ENCODE results near the gene NTN1.

NTN1 gene

DNA sequence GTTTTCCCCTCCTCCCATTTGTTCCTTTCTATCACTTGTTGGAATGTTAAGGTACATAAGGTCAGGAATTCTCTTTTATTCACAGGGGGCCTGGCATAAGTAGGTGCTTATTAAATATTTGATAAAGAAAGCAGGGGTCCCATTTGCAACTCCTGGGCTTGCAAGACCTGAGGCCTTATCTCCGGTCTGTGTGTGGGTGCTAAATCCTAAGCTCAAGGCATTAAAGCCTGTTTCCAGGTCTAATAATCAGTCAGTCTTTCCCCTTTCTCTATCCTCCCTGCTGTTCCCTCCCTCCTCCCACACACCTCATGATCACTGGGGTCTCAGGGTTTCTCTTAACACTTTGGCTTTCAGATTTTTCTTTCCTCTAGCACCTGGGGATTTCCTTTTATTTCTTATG, 17.1 kb downstream of the NTN1 start:
- no peak for DNase-seq

DNA sequence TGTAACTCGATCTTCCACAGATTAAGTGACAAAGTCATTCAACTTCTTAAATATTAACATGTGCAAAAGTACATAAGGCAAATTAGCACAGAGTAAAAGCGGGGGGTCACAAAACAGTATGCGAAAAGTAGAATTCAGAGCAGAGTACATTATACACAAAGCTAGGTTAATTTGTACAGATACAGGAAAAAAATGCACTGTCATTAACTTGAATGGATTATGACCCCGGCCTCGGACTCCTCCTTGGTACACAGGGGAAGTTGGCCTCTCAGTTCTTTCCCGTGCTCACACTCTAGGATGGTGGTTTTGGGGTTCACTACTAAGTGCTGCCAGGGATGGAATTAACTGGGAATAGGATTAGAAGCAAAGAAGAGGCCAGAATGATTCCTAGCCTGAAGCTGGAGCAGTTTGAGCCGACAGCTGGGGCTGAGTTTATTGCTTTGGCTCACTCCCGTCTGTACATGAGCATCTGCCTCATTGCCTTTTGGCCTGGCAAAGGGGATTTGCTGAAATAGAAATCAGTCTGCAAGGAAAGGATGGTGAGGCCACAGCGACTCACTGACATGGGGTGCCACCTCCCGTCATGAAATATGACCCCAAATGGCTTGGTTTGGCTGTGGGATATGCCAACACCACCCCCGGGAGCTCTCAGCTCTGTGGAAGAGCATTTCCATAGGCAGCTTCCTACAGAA, 23.6 kb downstream of the NTN1 start:
- no peak for DNase-seq

DNA sequence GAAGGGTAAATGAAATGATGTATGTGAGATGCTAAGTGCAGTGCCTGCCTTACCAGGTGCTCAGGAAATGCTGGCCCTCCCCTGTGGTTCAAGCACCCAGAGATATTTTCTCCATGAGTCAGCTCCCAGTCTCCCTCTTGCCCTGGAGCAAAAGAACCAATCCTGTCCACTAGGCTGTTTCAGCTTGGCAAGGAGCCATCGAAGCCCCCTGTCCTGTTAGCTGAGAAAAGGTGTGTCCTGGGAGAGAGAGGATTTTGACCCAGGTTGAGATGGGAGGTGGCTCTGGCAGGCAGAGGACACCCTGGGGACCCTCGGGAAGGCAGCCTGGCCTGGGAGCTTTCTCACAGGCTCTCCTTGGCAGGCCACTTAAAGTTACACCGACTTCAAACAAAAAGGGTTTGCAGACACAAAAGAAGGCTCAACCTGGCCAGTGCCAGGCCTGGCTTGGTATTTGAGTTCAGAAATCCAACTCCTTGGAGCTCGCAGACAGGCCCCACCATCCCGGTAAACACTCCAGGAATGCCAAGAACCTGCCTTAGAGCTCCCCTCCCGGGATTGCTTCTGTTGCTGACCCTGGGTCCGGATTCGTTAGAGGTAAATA, 29.6 kb downstream of the NTN1 start:
- no peak for DNase-seq

DNA sequence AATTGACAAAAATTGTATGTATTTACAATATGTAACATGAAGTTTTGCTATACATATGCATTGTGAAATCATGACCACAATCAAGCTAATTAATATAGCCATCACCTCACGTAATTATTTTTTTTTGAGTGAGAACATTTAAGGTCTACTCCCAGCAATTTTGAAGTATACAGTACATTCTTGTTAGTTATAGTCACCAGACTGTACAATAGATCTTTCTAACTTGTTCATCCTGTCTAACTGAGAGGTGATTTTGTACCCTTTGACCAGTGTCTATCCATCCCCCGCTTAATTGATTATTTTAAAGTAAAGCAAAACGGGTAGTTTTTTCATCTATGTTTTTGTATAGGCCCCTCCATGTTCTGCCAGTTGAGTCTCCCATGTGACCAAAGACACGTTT, 30.3 kb downstream of the NTN1 start:
- no peak for DNase-seq

DNA sequence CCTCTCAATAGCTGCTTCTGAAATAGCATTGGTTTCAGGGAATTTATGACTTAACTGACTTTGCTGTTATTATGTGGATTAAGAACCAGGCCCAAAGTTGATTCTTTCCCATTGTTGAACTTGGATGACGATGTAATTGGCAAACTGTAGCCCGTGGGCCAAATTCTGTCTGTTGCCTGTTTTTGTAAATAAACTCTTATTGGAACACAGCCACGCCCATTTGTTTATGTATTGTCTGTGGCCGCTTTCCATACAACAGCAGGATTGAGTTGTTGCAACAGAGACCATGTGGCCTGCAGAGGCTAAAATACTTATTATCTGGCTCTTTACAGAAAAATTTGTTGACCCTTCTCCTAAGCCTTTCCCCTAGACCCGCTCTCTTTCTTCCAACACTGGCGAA, 31.6 kb downstream of the NTN1 start:
- DNase-seq: no peak

DNA sequence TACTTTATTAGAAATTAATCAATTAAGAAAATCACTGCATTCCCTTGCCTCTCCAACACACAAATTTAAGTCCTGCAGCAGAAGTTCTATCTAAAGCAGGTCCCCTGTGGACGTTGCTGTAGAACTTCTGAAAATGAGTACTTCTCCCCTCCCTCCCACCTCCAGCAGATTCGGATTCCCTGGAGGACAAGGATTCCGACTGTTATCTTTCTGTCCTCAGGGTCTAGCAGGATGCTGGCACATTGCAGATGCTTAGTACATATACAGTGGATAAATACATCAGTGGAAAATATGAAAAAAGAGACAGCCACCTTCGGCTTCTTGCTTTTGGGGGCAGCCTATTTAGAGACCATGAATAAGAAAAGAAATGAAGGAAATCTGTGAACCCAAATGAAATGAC, 32.1 kb downstream of the NTN1 start:
- no peak for DNase-seq

DNA sequence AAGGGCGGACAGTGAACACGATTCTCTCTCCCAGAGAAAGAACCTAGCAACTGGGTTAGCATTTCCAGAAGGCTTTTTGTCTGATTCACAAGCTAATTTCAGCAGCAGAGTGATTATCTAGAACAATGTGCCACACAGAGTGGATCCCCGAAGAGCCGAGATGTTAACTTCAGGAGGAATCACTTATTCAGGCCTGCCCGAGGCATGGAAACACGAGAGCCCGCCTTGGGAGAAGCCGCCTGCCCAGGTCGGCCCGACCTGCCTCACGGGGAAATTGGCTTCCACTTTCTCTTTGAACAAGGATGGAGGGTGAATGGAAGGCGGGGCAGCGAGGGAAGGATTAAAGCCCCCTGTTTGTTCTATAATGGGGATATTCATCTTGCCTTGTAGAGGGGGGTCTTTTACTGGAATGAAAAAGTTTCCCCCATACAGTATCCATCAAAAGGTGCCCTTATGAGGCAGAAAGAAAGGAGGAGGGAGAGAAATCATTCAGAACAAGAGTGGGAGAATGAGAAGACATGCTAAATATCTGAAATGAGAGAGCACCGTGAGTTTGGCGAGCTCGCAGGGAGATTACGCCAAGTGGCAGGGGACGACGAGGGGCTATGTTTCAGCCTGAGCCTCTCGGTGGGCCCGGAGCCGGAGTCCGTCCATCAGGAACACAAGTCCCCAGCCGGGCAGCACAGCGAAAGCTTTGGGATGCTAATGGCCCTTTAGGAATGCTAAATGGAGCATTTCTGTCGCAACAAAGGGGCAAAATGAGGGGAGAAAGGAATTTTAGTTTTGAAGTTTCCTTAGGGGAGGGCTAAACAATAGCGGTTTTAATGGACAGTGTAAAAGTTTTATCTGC, 33.0 kb downstream of the NTN1 start:
- no peak for DNase-seq

DNA sequence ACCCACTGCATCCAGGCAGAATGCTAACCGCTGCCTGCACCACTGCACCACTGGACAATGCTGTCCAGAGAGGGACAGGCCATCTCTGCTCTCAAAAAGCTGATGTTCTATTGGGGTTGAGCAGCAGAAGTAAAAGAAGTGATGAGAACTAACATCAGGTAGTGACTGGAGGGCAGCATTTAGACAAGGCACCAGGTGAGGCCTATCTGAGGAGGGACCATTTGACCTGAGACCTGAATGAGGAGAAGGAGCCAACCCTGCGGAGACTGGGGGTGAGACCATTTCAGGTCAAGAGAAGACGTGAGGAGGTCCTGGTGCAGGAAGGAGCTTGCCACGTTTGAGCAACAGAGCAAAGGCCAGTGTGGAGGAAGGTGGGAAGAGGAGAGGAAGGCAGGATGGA, 34.0 kb downstream of the NTN1 start:
- no peak for DNase-seq

DNA sequence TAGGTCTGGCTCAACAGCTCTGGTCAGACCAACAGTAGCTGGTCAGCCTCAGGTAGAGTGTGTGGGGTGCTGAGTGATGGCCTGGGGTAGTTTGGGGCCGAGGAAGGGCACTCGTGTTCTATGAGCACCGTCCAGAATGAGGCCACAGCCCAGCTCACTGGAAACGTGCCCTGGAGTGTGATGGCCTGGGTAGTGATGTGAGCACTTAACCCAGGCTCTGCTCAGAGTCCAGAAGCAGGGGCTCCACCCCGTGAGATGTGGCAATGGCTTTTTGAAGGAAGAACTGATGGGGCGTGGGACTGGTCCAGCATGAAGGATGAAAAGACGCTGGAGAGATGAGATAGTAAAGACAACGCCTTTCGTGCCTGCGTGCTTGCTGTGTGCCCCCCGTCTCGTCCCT, 35.3 kb downstream of the NTN1 start:
- DNase-seq: no peak

DNA sequence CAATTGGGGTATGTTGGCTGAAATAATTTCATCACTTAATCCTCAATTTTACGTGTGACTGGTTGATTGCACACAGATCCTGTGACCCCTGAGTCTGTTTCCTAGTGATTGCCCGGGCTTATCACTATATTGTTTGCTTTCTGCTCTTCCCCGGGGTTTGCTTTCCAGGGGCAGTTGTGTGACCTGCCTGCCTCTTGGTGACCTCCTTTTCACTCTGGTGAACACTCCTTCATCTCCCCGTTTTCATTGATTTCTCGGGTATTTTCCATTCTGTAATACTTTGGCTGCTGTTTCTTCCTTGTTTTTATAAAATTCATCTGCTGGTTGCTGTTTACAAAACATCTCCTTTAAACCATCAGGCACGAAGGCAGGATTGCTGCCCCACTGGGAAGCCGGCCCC, 36.0 kb downstream of the NTN1 start:
- DNase-seq: no peak

DNA sequence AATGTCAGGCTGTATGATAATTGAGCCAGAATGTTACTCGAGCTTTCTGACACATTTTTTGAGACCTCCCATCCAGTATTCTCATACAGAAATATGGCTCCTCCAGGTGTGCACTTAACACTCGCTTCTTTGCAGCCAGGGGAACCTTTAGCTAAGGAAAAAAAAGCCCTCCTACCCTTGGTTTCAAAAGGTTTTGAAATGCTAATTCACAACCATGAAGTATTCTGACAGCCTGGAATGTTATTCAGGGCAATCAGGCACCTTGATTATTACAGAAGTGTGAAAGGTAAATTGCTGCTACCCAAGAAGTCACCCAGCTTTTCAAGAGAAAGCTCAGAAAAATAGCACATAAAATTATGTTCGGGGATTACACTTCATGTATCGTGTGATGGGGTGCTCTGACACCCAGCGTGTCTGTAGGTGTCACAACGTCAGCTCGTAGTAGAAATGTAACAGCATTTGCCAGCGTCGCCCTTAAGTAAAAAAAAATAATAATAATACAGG, 41.1 kb downstream of the NTN1 start:
- no peak for DNase-seq

DNA sequence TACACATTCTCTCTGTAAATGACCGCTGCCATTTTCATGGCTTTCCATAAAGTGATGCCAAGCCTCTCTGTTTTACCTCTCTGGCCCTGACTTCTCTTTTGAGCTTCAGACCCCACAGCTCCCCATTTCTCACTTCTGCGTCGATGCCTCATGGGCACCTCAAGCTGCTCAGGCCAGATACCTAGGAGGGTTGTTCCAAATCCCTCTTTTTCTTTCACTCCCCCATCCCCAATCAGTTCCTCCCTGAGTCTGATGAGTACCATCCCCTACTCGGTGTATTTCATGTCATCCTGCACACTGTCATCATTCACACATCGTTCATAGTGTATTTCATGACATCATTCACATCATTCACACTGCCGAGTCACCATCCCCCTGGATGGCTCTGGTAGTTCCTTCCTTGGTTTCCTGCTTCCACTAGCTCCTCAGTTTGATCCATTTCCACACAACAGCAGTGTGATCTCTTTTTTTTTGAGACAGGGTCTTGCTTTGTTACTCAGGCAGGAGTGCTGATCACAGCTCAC, 43.1 kb downstream of the NTN1 start:
- DNase-seq: no peak

DNA sequence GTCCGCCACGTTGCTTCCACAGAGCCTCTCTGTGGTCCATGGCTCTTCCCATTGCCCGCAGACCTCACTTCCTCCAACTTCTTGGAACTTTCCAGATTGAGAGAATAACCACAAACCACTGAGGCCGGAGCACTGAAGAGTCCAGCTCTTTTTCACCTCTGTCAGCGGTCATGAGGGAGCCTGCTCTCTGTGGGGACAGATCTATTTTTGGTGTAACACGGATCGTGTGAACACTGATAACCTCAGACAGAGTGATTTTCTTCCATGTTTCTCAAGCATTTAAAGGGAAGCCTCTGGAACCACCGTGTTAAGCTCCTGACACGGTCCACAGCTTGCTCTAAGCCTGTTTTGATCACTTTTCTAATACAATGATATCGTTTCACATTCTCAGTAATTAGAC, 49.7 kb downstream of the NTN1 start:
- DNase-seq: no peak

DNA sequence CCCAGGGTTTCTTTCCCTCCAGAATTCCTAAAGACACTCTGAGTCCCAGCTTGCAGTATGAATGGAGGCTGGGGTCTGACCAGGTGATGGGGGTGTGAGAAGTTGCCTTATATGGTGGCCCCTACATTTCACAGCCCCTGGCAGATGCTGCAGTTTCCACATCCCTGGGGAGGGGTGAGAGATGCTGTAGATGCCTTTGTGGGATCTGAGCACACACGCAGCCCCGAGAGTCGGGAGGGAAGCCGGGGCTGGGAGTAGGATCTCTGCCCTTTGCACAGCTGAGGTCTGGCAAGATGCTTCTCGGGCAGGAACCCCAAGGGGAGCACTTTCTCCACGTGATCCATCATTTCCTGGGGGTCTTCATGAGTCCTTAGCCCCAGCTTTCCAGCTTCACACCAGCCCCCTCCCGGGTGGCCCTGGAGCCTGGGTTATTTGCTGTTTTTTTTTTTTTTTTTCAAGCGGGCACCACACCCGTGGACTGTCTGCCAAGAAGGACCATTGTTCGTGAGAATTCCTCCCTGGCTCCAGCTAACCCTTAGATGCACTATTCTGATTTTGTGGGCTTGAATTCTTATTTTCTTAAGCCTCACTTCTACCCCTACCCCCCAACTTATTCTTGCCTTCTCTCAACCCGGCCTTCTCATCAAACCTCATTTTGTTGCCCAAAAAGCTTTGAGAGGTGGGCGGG, 50.6 kb downstream of the NTN1 start:
- DNase-seq: no peak

DNA sequence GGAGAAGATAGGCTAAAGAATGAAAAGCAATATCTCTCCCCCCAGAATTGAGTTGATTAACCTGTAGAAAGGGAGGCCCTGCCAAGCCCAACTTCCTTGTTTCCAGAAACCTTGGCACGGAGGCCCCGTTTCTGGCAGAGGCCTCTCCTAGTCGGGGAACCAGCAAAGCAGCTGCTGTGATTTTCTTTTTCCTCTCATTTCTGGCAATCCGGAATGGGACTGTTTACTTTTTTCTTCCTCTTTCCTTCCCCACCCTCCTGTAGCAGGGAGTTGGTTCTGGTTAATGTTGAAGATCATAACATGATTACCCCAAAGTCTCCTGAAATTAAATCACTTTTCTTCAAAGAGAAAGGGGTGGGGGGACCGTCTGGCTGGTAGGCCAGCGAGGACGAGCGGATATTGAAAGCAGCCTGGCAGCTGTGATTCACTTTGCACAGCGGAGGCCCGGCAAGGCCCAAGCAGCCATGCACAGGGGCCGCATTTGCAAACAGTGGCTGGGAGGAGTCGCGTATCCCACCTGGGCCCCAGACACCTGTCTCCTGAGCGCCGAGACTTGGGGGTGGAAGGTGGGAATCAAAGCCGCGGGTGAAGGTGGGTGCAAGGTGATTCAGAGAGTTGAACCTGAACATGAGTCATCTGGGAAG, 51.5 kb downstream of the NTN1 start:
- no peak for DNase-seq

DNA sequence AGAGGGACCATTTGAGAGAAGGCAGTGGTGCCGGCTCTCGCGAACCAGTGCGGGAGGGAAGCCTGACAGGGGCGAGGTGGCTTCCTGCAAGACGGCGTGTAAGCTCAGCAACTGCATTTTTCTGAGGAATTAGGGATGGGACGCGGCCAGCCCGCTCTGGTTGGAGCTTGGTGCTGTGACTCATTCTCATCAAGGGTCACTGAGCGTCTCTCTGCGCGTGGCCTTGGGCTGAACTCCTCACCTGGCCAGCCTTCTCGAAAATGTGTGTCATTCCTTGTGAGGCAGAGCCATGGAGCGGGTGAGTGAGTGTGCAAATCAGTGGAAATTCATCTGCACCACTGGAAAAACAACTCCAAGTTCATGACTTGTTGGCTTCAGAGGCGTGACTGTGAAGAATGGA, 52.8 kb downstream of the NTN1 start:
- no peak for DNase-seq

DNA sequence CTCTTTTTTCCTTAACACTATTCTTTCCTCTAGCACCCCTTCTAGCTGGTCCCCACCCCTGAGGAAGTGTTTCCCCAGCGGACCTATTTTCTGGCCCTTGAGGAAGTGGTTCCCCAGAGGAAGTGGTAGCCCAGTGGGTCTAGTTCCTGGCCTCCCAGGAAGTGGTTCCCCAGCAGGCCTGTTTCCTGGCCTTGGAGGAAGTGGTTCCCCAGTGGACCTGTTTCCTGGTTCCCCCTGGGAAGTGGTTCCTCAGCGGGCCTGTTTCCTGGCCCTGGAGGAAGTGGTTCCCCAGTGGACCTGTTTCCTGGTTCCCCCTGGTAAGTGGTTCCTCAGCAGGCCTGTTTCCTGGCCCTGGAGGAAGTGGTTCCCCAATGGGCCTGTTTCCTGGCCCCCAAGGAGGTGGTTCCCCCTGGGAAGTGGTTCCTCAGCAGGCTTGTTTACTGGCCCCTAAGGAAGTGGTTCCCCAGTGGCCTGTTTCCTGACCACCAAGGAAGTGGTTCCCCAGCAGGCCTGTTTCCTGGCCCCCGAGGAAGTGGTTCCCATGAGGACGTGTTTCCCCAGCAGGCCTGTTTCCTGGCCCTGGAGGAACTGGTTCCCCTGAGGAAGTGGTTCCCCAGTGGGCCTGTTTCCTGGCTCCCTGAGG, 58.3 kb downstream of the NTN1 start:
- no peak for DNase-seq

DNA sequence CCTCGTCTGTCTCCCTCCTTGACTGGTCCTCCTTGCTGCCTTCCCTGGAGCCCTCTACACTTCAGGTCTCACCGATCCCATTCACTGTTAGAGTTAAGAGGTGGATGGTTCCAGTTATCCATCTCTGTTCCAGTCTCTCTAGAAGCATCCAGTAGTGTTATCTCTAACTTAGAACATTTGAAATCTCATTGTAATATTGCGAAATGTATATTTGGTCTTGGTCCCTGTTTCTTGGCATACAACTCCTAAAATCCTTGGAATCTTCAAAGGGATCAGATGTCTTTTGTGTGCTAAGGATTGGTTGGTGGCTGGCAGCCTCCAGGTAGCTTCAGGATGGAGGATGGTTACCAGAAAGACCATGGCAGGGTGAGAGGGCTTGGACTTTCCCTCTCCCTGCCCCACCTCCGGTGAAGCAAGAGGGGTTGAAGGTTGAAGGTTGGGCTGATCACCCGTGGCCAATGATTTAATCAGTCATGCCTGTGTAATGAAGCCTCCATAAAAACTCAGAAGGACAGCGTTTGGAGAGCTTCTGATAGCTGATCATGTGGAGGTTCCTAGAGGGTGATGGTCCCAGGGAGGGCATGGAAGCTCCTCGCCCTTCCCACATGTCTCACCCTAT, 59.1 kb downstream of the NTN1 start:
- no peak for DNase-seq

DNA sequence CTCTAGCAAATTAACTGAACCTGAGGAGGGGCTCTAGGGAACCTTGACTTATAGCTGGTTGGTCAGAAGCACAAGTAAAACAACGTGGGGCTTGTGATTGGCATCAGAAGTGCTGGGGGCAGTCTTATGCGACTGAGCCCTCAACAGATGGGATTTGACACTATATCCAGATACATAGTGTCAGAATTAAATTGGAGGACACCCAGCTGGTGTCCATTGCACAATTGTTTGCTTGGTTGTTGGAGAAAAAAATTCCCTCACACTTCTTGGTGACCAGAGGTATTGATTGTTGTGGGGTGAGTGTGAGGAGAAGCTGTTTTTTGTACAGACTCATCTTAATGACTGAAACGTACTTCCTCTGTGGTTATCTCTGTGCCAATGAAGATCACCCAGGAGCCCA, 59.7 kb downstream of the NTN1 start:
- no peak for DNase-seq

DNA sequence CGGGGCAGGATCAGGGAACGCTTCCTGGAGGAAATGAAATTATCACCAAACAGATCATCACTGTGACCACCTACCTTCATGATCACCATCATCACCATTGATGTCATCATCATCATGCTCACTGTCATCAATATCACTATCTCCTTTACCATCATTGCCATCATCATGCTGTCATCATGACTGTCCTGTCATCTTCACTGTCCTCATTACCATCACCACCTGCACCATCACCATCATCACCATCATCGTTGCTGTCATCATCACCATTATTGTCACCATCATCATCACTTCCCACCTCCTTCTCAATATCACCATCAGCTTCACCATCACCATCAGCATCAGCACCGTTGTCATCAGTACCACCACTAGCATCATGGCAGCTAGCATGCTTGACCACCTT, 65.3 kb downstream of the NTN1 start:
- no peak for DNase-seq

DNA sequence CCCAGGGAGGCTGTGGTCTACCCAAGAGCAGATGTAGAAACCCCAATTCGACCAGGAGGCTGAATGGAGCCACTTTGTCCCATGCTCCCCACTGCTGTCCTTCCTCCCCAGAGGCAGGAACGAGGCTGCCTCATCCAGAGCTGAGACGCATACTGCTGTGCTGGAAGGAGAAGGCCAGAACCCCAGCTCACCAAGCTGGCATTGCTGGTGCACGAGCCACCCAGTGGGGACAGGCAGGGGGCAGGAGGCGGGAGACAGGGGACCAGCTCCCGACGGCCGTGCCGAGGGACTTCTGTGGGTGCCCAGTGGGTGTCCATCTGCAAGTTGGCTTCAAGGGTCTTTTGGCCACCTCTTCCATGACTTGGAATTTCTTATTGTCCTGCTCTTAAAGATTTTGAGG, 66.6 kb downstream of the NTN1 start:
- no peak for DNase-seq

DNA sequence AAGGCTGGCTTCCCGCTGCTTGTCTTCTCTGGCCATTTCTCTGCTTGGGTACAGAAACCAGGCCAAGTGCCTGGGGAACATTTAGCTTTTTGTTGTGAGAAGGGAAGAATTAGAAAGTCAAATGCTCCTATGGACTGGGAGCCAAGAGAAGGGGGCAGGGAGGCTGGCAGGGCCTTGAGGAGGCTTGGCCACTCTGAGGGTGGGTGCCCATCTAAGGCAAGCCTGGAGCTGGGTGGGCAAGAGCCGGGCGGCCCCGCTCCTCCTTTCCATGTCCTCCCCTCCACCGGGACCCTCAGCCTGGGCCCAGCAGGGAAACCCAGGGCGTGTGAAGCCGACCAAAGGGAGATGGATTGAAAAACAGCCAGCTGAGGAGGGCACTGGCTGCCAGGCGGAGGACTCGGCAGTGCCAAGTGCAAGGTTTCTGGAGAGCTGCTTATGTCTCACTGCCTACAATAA, 69.4 kb downstream of the NTN1 start:
- DNase-seq: no peak

All from NCI-H774 (cell line).